ENCODE data around the gene GPHB5.
A peak's percentile ranks its signal among the peaks of the same experiment; 100 is the strongest.
"Not testable (repeated sequence)": the region's sequence is repeated elsewhere in the genome, so short reads cannot be mapped to it uniquely, and the experiment has no call there.

GPHB5 gene

GRCh38 chr14:63292805-63293204 is 25.9 kb downstream of the GPHB5 start:
- no peak for DNase-seq

- peak; percentile 49 for DNase-seq
Measured at GRCh38 chr14:63290741-63291430, 27.8 kb downstream of the GPHB5 start.

GRCh38 chr14:63288853-63289252 is 29.9 kb downstream of the GPHB5 start:
- DNase-seq = no peak

- DNase-seq = no peak
Measured at GRCh38 chr14:63287666-63288483, 30.9 kb downstream of the GPHB5 start.

GRCh38 chr14:63286071-63286470 is 32.7 kb downstream of the GPHB5 start:
- no peak for DNase-seq

- DNase-seq = no peak
Measured at GRCh38 chr14:63283884-63284248, 34.9 kb downstream of the GPHB5 start.

GRCh38 chr14:63282997-63283883 is 35.5 kb downstream of the GPHB5 start:
- DNase-seq = no peak

GRCh38 chr14:63279933-63280332 is 38.8 kb downstream of the GPHB5 start:
- DNase-seq = not testable (repeated sequence)

- no peak for DNase-seq
Measured at GRCh38 chr14:63277591-63278183, 41.0 kb downstream of the GPHB5 start.

- peak; percentile 43 for DNase-seq
Measured at GRCh38 chr14:63276492-63277342, 42.0 kb downstream of the GPHB5 start.

- no peak for DNase-seq
Measured at GRCh38 chr14:63276016-63276415, 42.7 kb downstream of the GPHB5 start.

- no peak for DNase-seq
Measured at GRCh38 chr14:63275611-63276010, 43.1 kb downstream of the GPHB5 start.

GRCh38 chr14:63273717-63274655 is 44.7 kb downstream of the GPHB5 start:
- DNase-seq = no peak

- DNase-seq = no peak
Measured at GRCh38 chr14:63273129-63273528, 45.6 kb downstream of the GPHB5 start.

- no peak for DNase-seq
Measured at GRCh38 chr14:63269561-63270225, 49.0 kb downstream of the GPHB5 start.

GRCh38 chr14:63268771-63269170 is 50.0 kb downstream of the GPHB5 start:
- DNase-seq = no peak

- DNase-seq = no peak
Measured at GRCh38 chr14:63267171-63267570, 51.6 kb downstream of the GPHB5 start.

GRCh38 chr14:63266106-63266505 is 52.6 kb downstream of the GPHB5 start:
- DNase-seq = no peak
